ENCODE results near the gene MPV17. TPM values are rescaled to one million over a fixed set of nuclear protein-coding genes. Genes with fewer than 3 reads are reported as not detected.

Gene MPV17
- polyA plus RNA-seq, 1 donor (not counting 4 experiments of a cell fraction or from before 2014, with no cell fraction given) = 125 TPM

- H3K9ac ChIP-seq (ENCODE audit: control insufficient read depth, extremely low read depth, insufficient read depth, low read length) = no peak overlapping the region
- no peak for DNase-seq (ENCODE audit: low read depth, low spot score)
- dilution Hi-C loops (cut with MboI; ENCODE audit: extremely low pct_ligation_motif_present, low sequenced_read_pairs) = no loop called here
- H2AFZ ChIP-seq (ENCODE audit: control insufficient read depth, low read length) = no peak overlapping the region
- no peak overlapping the region for H3K27ac ChIP-seq (ENCODE audit: control insufficient read depth, insufficient read depth, low read length)
- H3K4me1 ChIP-seq (ENCODE audit: control insufficient read depth, extremely low read depth, insufficient read depth, low read length) = no peaks in the 10 kb centered on the region
- H3K9me3 ChIP-seq (ENCODE audit: control insufficient read depth, low read depth, low read length) = no peaks in the 10 kb centered on the region
- FAIRE-seq = no peak
- H3K27me3 ChIP-seq (ENCODE audit: control insufficient read depth, extremely low read depth, insufficient read depth, low read length) = peaks cover 15% of the 10 kb centered on the region
- peaks cover 8 to 9% of the 10 kb centered on the region in 2 experiments for H3K36me3 ChIP-seq (ENCODE audit: control insufficient read depth in 2 of 2, extremely low read depth in 1 of 2, insufficient read depth in 2 of 2, low read length in 2 of 2)
- H4K20me1 ChIP-seq (ENCODE audit: control insufficient read depth, extremely low read depth, insufficient read depth, low read length) = peaks cover 4% of the 10 kb centered on the region
- H3K79me2 ChIP-seq (ENCODE audit: control insufficient read depth, insufficient read depth, low read length) = no peaks in the 10 kb centered on the region
- no peaks in the 10 kb centered on the region for H3K9me1 ChIP-seq (ENCODE audit: control insufficient read depth, extremely low read depth, insufficient read depth, low read length)
- no peak overlapping the region for H3K4me2 ChIP-seq (ENCODE audit: control insufficient read depth, extremely low read depth, insufficient read depth, low read depth, low read length)
- no peak overlapping the region for H3K4me3 ChIP-seq (ENCODE audit: control insufficient read depth in 2 of 3, extremely low read depth in 1 of 3, insufficient read depth in 2 of 3, low read depth in 1 of 3, low read length in 3 of 3)
- TF ChIP-seq EZH2 (IDR thresholded peaks at IDR 0.05; ENCODE audit: low read length) = no peak
- no peak for TF ChIP-seq CTCF (optimal IDR thresholded peaks at IDR 0.05 in 1 of 3, IDR thresholded peaks at IDR 0.05 in 1 of 3, conservative IDR thresholded peaks at IDR 0.05 in 1 of 3; ENCODE audit: extremely low read depth in 1 of 3, insufficient read depth in 2 of 3, low read length in 3 of 3)
These were observed 10.7 kb downstream of the MPV17 start for GRCh38 chr2:27312152-27312551.

GRCh38 chr2:27309651-27310050, 13.2 kb downstream of the MPV17 start:
- no peak overlapping the region for H3K4me2 ChIP-seq (ENCODE audit: control insufficient read depth, extremely low read depth, insufficient read depth, low read depth, low read length)
- H3K79me2 ChIP-seq (ENCODE audit: control insufficient read depth, insufficient read depth, low read length) = no peaks in the 10 kb centered on the region
- dilution Hi-C loops (cut with MboI; ENCODE audit: extremely low pct_ligation_motif_present, low sequenced_read_pairs) = no loop called here
- peaks cover 2% of the 10 kb centered on the region for H4K20me1 ChIP-seq (ENCODE audit: control insufficient read depth, extremely low read depth, insufficient read depth, low read length)
- H3K27ac ChIP-seq (ENCODE audit: control insufficient read depth, insufficient read depth, low read length) = no peak overlapping the region
- H3K9ac ChIP-seq (ENCODE audit: control insufficient read depth, extremely low read depth, insufficient read depth, low read length) = no peak overlapping the region
- no peak for DNase-seq (ENCODE audit: low read depth, low spot score)
- no peak for FAIRE-seq
- no peaks in the 10 kb centered on the region for H3K9me3 ChIP-seq (ENCODE audit: control insufficient read depth, low read depth, low read length)
- H3K36me3 ChIP-seq (ENCODE audit: control insufficient read depth in 2 of 2, extremely low read depth in 1 of 2, insufficient read depth in 2 of 2, low read length in 2 of 2) = peaks cover 3 to 5% of the 10 kb centered on the region in 2 experiments
- no peaks in the 10 kb centered on the region for H3K9me1 ChIP-seq (ENCODE audit: control insufficient read depth, extremely low read depth, insufficient read depth, low read length)
- no peak for TF ChIP-seq EZH2 (IDR thresholded peaks at IDR 0.05; ENCODE audit: low read length)
- TF ChIP-seq CTCF (optimal IDR thresholded peaks at IDR 0.05 in 1 of 3, IDR thresholded peaks at IDR 0.05 in 1 of 3, conservative IDR thresholded peaks at IDR 0.05 in 1 of 3; ENCODE audit: extremely low read depth in 1 of 3, insufficient read depth in 2 of 3, low read length in 3 of 3) = no peak
- no peak overlapping the region for H2AFZ ChIP-seq (ENCODE audit: control insufficient read depth, low read length)
- H3K4me1 ChIP-seq (ENCODE audit: control insufficient read depth, extremely low read depth, insufficient read depth, low read length) = no peaks in the 10 kb centered on the region
- H3K27me3 ChIP-seq (ENCODE audit: control insufficient read depth, extremely low read depth, insufficient read depth, low read length) = peaks cover 38% of the 10 kb centered on the region
- no peak overlapping the region for H3K4me3 ChIP-seq (ENCODE audit: control insufficient read depth in 2 of 3, extremely low read depth in 1 of 3, insufficient read depth in 2 of 3, low read depth in 1 of 3, low read length in 3 of 3)
